Keratinocyte (primary cell): ENCODE data around the gene MXRA7.

Experiments
- CTCF ChIP-seq, 3 experiments: IDR thresholded peaks in 1 of 3; conservative IDR thresholded peaks in 1 of 3; optimal IDR thresholded peaks in 1 of 3; 2 replicates in 2 of 3; 3 replicates in 1 of 3; pipeline versions ENCODE3 to v1.5.1; 2011; ENCODE audit warnings: low read length in 3 of 3, mild to moderate bottlenecking in 3 of 3, moderate library complexity in 2 of 3, control low read depth in 1 of 3, inconsistent platforms in 1 of 3; ENCODE audit not compliant: insufficient read depth in 2 of 3; ENCODE audit errors: extremely low read depth in 1 of 3
- EZH2 ChIP-seq: IDR thresholded peaks from one replicate; pipeline ENCODE4 v1.6.1; 2012; ENCODE audit warnings: inconsistent platforms, mild to moderate bottlenecking, low read length, moderate library complexity

GRCh38 chr17:76645481-76645880 is 65.3 kb downstream of the MXRA7 start:
- TF ChIP-seq EZH2 (no peak), CTCF (optimal IDR thresholded peaks at IDR 0.05 in 1 of 3, IDR thresholded peaks at IDR 0.05 in 1 of 3, conservative IDR thresholded peaks at IDR 0.05 in 1 of 3; ENCODE audit: extremely low read depth in 1 of 3, insufficient read depth in 2 of 3, low read length in 3 of 3) (no peak)
